HEK293 (cell line): Measurements from ENCODE around the gene WNT7A.

Experiments
- CTCF ChIA-PET: fragments of 350-600 bp; formaldehyde crosslinking; extraction: SDS; loops from one replicate; lab custom pipeline; 2021; ENCODE audit warnings: antibody characterized with exemption; lab: Yijun Ruan, JAX
- POLR2A ChIA-PET: fragments of 300-600 bp; formaldehyde crosslinking; extraction: SDS; loops from one replicate; lab custom pipeline; 2020; ENCODE audit warnings: antibody characterized with exemption, inconsistent platforms; lab: Yijun Ruan, JAX
- H3K27ac ChIP-seq: fragments of 200-500 bp; sonication (Bioruptor generic); 2 replicates; pipeline ENCODE4 v1.5.1; 2014; ENCODE audit warnings: low read depth, low read length, control low read depth, inconsistent platforms; ENCODE audit errors: extremely low read depth
- H3K36me3 ChIP-seq, 2 experiments: fragments of 200-500 bp in 1 of 2; sonication (Bioruptor generic) in 1 of 2; 1 replicate in 1 of 2; 2 replicates in 1 of 2; pipeline ENCODE4 v1.5.1; 2014 to 2017; ENCODE audit warnings: inconsistent platforms in 2 of 2, low read length in 2 of 2; ENCODE audit not compliant: control insufficient read depth in 2 of 2, insufficient read depth in 1 of 2
- H3K4me1 ChIP-seq: fragments of 200-500 bp; sonication (Bioruptor generic); 2 replicates; pipeline ENCODE4 v1.5.1; 2014; ENCODE audit warnings: mild to moderate bottlenecking, low read length, inconsistent platforms; ENCODE audit not compliant: control insufficient read depth, insufficient read depth
- H3K4me3 ChIP-seq: 2 replicates; pipeline ENCODE4 v1.5.1; 2011; ENCODE audit warnings: low read depth, mild to moderate bottlenecking, control low read depth, low read length, moderate library complexity
- H3K9me3 ChIP-seq: fragments of 200-500 bp; sonication (Bioruptor generic); 2 replicates; pipeline ENCODE4 v1.5.1; 2014; ENCODE audit warnings: low read depth, low read length, inconsistent platforms; ENCODE audit not compliant: control insufficient read depth, insufficient read depth
- BCL6B ChIP-seq: fragments of 450-650 bp; formaldehyde crosslinking; IDR thresholded peaks from 2 replicates; pipeline ENCODE4 v1.5.1; 2017; ENCODE audit warnings: missing biosample characterization, missing genetic modification characterization
- CTCF ChIP-seq: fragments of 450-650 bp; formaldehyde crosslinking; IDR thresholded peaks from 2 replicates; pipeline ENCODE4 v1.5.1; 2016; ENCODE audit warnings: missing biosample characterization, missing genetic modification characterization
- GLI2 ChIP-seq: fragments of 450-650 bp; formaldehyde crosslinking; IDR thresholded peaks from 2 replicates; pipeline ENCODE4; 2017; ENCODE audit warnings: missing biosample characterization, missing genetic modification characterization, low read depth, borderline replicate concordance
- PRDM4 ChIP-seq: fragments of 450-650 bp; formaldehyde crosslinking; IDR thresholded peaks from 2 replicates; pipeline ENCODE4 v1.5.1; 2017; ENCODE audit warnings: missing biosample characterization, missing genetic modification characterization
- RBAK ChIP-seq: fragments of 450-650 bp; formaldehyde crosslinking; IDR thresholded peaks from 2 replicates; pipeline ENCODE4 v1.5.1; 2016; ENCODE audit warnings: missing biosample characterization, missing genetic modification characterization
- ZBTB48 ChIP-seq: fragments of 450-650 bp; formaldehyde crosslinking; IDR thresholded peaks from 2 replicates; pipeline ENCODE4 v1.5.1; 2016; ENCODE audit warnings: missing biosample characterization, missing genetic modification characterization
- ZBTB6 ChIP-seq: fragments of 450-650 bp; formaldehyde crosslinking; IDR thresholded peaks from 2 replicates; pipeline ENCODE4 v1.5.1; 2017; ENCODE audit warnings: missing biosample characterization, missing genetic modification characterization
- ZBTB7A ChIP-seq: fragments of 450-650 bp; formaldehyde crosslinking; IDR thresholded peaks from 2 replicates; pipeline ENCODE4 v1.5.1; 2016; ENCODE audit warnings: low read depth, missing biosample characterization, missing genetic modification characterization
- ZEB2 ChIP-seq: fragments of 450-650 bp; formaldehyde crosslinking; IDR thresholded peaks from 2 replicates; pipeline ENCODE4 v1.5.1; 2016; ENCODE audit warnings: missing biosample characterization, missing genetic modification characterization
- ZNF2 ChIP-seq: fragments of 450-650 bp; formaldehyde crosslinking; IDR thresholded peaks from 2 replicates; pipeline ENCODE4 v1.5.1; 2016; ENCODE audit warnings: missing biosample characterization, missing genetic modification characterization
- ZNF24 ChIP-seq: fragments of 450-650 bp; formaldehyde crosslinking; IDR thresholded peaks from 2 replicates; pipeline ENCODE4 v1.5.1; 2016; ENCODE audit warnings: missing biosample characterization, missing genetic modification characterization
- ZNF654 ChIP-seq: fragments of 450-650 bp; formaldehyde crosslinking; IDR thresholded peaks from 2 replicates; pipeline ENCODE4 v1.5.1; 2016; ENCODE audit warnings: low read depth, missing biosample characterization, missing genetic modification characterization
- ZNF677 ChIP-seq: fragments of 450-650 bp; IDR thresholded peaks from 2 replicates; pipeline ENCODE4 v1.5.0; 2018; ENCODE audit warnings: missing biosample characterization, mild to moderate bottlenecking, missing genetic modification characterization, moderate library complexity
- ZSCAN4 ChIP-seq: fragments of 450-650 bp; formaldehyde crosslinking; IDR thresholded peaks from 2 replicates; pipeline ENCODE4 v1.5.1; 2017; ENCODE audit warnings: missing biosample characterization, missing genetic modification characterization

WNT7A gene

GRCh38 chr3:13884851-13885703 is 5.2 kb upstream of the WNT7A start:
- ChIA-PET CTCF (interaction anchor here (0.5 to 16.8 kb wide), 42 partner anchors 8 to 761 kb away, joined by 3 to 589 read pairs (median 3); no protein-coding TSS in a partner anchor), POLR2A (no interaction called here)
- H3K27ac ChIP-seq, result no peak overlapping the region
- TF ChIP-seq CTCF (tag by site-specific recombination), result peak; percentile 24; the same call in 1 of the 2 replicates
- TF ChIP-seq ZNF24 (tag by site-specific recombination), result no peak
- TF ChIP-seq ZNF654, result peak; percentile 71
- 0 out of 2 replicates have a peak, but pooled peaks have one; percentile 31 for TF ChIP-seq ZBTB48
- TF ChIP-seq ZBTB6 (tag by site-specific recombination), result no peak
- peak; percentile 55; the same call in 1 of the 2 replicates for TF ChIP-seq ZEB2 (tag by site-specific recombination)
- no peak for TF ChIP-seq ZNF2 (tag by site-specific recombination)
- no peak for TF ChIP-seq GLI2 (tag by site-specific recombination)
- no peak for TF ChIP-seq ZSCAN4
- no peak for TF ChIP-seq ZBTB7A (tag by site-specific recombination)
- peak; percentile 95 for TF ChIP-seq PRDM4 (tag by site-specific recombination)
- H3K9me3 ChIP-seq, result no peaks in the 10 kb centered on the region
- H3K4me3 ChIP-seq, result no peak overlapping the region
- H3K4me1 ChIP-seq, result peaks cover 3% of the 10 kb centered on the region; the same call in 1 of the 2 replicates
- H3K36me3 ChIP-seq, result no peaks in the 10 kb centered on the region

- H3K4me3 ChIP-seq, result no peak overlapping the region
- peaks cover 3% of the 10 kb centered on the region; the same call in 1 of the 2 replicates for H3K4me1 ChIP-seq
- H3K36me3 ChIP-seq, result no peaks in the 10 kb centered on the region
- POLR2A ChIA-PET, result no interaction called here
- TF ChIP-seq BCL6B (no peak), ZNF677 (tag by site-specific recombination) (no peak), RBAK (tag by site-specific recombination) (no peak)
- H3K9me3 ChIP-seq, result no peaks in the 10 kb centered on the region
- CTCF ChIA-PET, result interaction anchor here (0.6 to 16.8 kb wide), 8 partner anchors 11 to 723 kb away, joined by 3 to 589 read pairs (median 4); no protein-coding TSS in a partner anchor
- H3K27ac ChIP-seq, result no peak overlapping the region
Measured at GRCh38 chr3:13883681-13884080, 3.8 kb upstream of the WNT7A start.
